ENCODE measurements around the gene NOL9. TPM values are rescaled to one million over a fixed set of nuclear protein-coding genes. Genes with fewer than 3 reads are reported as not detected.

Gene NOL9
- total and polyA plus RNA-seq, 9 of the 15 experiments (the other 6 are each of a cell fraction or from before 2014, with no cell fraction given): 5.6 to 76.5 (median 47.3) TPM

DNA sequence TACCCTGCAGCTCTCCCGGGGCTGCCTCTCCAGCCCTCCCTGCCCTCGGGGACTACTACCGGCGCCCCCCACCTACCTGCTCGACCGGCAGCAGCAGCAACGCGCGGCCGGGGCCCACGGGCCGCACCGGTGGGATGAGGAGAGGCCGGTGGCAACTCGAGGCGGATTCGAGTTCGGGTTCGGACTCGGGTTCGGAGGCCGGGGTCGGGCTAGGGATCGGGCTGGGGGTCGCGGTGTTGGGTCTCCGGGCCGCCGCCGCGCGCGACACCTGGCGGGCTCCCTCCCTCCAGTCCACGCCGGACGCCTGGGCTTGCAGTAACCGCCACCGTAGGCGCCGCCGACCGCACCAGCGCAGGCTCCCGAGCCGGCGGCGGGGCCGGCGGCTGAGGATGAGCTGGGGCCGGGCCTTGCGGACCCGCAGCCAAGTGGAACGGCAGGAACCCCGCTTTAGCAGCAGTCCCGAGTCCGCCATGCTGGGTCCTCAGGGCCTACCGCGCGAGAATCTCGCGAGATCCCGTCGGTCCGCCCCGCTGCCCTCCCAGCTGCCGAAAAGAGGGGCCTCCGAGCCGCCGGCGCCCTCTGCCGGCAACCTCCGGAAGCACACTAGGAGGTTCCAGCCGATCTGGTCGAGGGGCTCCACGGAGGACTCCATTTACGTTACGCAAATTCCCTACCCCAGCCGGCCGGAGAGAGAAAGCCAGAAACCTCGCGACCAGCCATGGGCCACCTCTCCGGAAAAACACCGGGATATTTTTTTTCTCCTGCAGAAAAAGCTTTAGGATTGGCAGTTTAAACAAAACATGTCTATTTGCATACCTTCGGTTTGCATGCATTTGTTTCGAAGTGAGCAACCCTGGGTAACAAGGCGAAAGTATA is at the start of gene NOL9 (continued):
- TF ChIP-seq NEUROD1 (IDR thresholded peaks at IDR 0.05; ENCODE audit: borderline replicate concordance, low read depth, low read length, partially characterized antibody) (peak; percentile 83), GTF2A2 (tag; IDR thresholded peaks at IDR 0.05) (0 out of 2 replicates have a peak, but pooled peaks have one; percentile 21), SMAD1 (IDR thresholded peaks at IDR 0.05; ENCODE audit: low read depth, low read length, partially characterized antibody) (peak; percentile 66), GATAD2A (IDR thresholded peaks at IDR 0.05) (0 out of 2 replicates have a peak, but pooled peaks have one; percentile 9), ZNF23 (CRISPR knock-in tag; IDR thresholded peaks at IDR 0.05) (no peak), YY1 (IDR thresholded peaks at IDR 0.05; ENCODE audit: borderline replicate concordance in 1 of 3, control insufficient read depth in 1 of 3, extremely low read depth in 1 of 3, insufficient read depth in 3 of 3, insufficient read length in 1 of 3, insufficient replicate concordance in 2 of 3, low read depth in 1 of 3, low read length in 2 of 3) (peak; percentile 88 to 97 (median 96)), ASH1L (IDR thresholded peaks at IDR 0.05; ENCODE audit: borderline replicate concordance, low read depth, partially characterized antibody) (no peak), ZNF707 (CRISPR knock-in tag; conservative IDR thresholded peaks at IDR 0.05) (no peak), SUPT5H (IDR thresholded peaks at IDR 0.05) (peak; percentile 86), PRPF4 (IDR thresholded peaks at IDR 0.05; ENCODE audit: insufficient read depth, low read depth, low read length, poor library complexity, severe bottlenecking) (no peak), CREM (IDR thresholded peaks at IDR 0.05; ENCODE audit: low read depth) (peak; percentile 57), KDM2B (CRISPR knock-in tag; IDR thresholded peaks at IDR 0.05) (peak; percentile 76), BACH1 (tag; IDR thresholded peaks at IDR 0.05) (no peak), ZNF12 (CRISPR knock-in tag; IDR thresholded peaks at IDR 0.05) (peak; percentile 54; the same call in 1 of the 2 replicates), SLC30A9 (CRISPR knock-in tag; IDR thresholded peaks at IDR 0.05) (no peak), SOX6 (IDR thresholded peaks at IDR 0.05) (no peak; the same call in 1 of the 2 replicates), ATF1 (CRISPR knock-in tag; IDR thresholded peaks at IDR 0.05) (no peak), ATF1 (tag; IDR thresholded peaks at IDR 0.05) (peak; percentile 70), NFE2L1 (tag; IDR thresholded peaks at IDR 0.05; ENCODE audit: borderline replicate concordance, low read depth) (no peak), NFRKB (IDR thresholded peaks at IDR 0.05; ENCODE audit: low read depth) (no peak), E2F5 (CRISPR knock-in tag; IDR thresholded peaks at IDR 0.05) (no peak; the same call in 1 of the 2 replicates), POLR2H (tag; IDR thresholded peaks at IDR 0.05; ENCODE audit: low read depth) (no peak), MCM7 (IDR thresholded peaks at IDR 0.05) (no peak)
- TF ChIP-seq, protein P1, sequence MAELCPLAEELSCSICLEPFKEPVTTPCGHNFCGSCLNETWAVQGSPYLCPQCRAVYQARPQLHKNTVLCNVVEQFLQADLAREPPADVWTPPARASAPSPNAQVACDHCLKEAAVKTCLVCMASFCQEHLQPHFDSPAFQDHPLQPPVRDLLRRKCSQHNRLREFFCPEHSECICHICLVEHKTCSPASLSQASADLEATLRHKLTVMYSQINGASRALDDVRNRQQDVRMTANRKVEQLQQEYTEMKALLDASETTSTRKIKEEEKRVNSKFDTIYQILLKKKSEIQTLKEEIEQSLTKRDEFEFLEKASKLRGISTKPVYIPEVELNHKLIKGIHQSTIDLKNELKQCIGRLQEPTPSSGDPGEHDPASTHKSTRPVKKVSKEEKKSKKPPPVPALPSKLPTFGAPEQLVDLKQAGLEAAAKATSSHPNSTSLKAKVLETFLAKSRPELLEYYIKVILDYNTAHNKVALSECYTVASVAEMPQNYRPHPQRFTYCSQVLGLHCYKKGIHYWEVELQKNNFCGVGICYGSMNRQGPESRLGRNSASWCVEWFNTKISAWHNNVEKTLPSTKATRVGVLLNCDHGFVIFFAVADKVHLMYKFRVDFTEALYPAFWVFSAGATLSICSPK (IDR thresholded peaks at IDR 0.05; ENCODE audit: borderline replicate concordance): no peak
